A549 (cell line): ENCODE data around the gene FARP2. TPM values are rescaled to one million over a fixed set of nuclear protein-coding genes. Genes with fewer than 3 reads are reported as not detected.
A peak's percentile ranks its signal among the peaks of the same experiment; 100 is the strongest.

Experiments
- ATAC-seq, 2 experiments: fragments of 200-7000 bp in 1 of 2; fragments of >200 bp in 1 of 2; cut with Nextera tagmentation in 1 of 2; cut with Tn5 transposase in 1 of 2; 3 replicates each; pipeline versions ENCODE4 v1.8.0 to v1.9.1; 2018 to 2020; ENCODE audit warnings: mild to moderate bottlenecking in 1 of 2, moderate library complexity in 1 of 2
- CTCF ChIA-PET: fragments of 300-600 bp; sonication (Branson Sonifier 250); formaldehyde crosslinking; extraction: SDS; loops from one replicate; lab custom pipeline; 2021; ENCODE audit warnings: antibody characterized with exemption, inconsistent platforms; lab: Yijun Ruan, JAX
- POLR2A ChIA-PET: fragments of 350-600 bp; formaldehyde crosslinking; extraction: SDS; loops from one replicate; lab custom pipeline; 2021; ENCODE audit warnings: antibody characterized with exemption, inconsistent platforms; lab: Yijun Ruan, JAX
- DNase-seq, 2 experiments: peaks; one replicate each; pipeline versions ENCODE4 v3.0.0 to v3.0.0-alpha.2; 2011 to 2016; ENCODE audit warnings: low read depth in 1 of 2, low spot score in 1 of 2
- FAIRE-seq: peaks from 2 replicates; lab custom pipeline; 2011; peaks lifted over from hg19 to GRCh38; lab: Jason Lieb, UNC
- H3K27ac ChIP-seq, 2 experiments: fragments of >200 bp; sonication (Bioruptor Twin); formaldehyde crosslinking; 3 replicates each; pipeline ENCODE4 v1.5.1; 2016 to 2017
- H3K4me1 ChIP-seq: fragments of >200 bp; sonication (Bioruptor Twin); formaldehyde crosslinking; 3 replicates; pipeline ENCODE4 v1.6.1; 2016
- H3K4me2 ChIP-seq: fragments of >200 bp; sonication (Bioruptor Twin); formaldehyde crosslinking; 3 replicates; pipeline ENCODE4 v1.6.1; 2016
- H3K4me3 ChIP-seq: fragments of >200 bp; sonication (Bioruptor Twin); formaldehyde crosslinking; 3 replicates; pipeline ENCODE4 v1.5.1; 2016
- H3K9me3 ChIP-seq: fragments of >200 bp; sonication (Bioruptor Twin); formaldehyde crosslinking; 3 replicates; pipeline ENCODE4 v1.6.1; 2016
- BCL3 ChIP-seq: fragments of >200 bp; sonication (Bioruptor Twin); formaldehyde crosslinking; IDR thresholded peaks from 3 replicates; pipeline ENCODE4 v1.6.1; 2016
- E2F6 ChIP-seq: IDR thresholded peaks from 2 replicates; pipeline ENCODE4 v1.6.1; 2012; ENCODE audit warnings: low read depth, borderline replicate concordance
- EP300 ChIP-seq, 2 experiments: fragments of >200 bp; sonication (Bioruptor Twin); formaldehyde crosslinking; IDR thresholded peaks; 2 replicates in 1 of 2; 3 replicates in 1 of 2; pipeline ENCODE4 v1.6.1; 2016 to 2017
- FOSL2 ChIP-seq, 2 experiments: fragments of 450-650 bp in 1 of 2; fragments of >200 bp in 1 of 2; sonication (Bioruptor Twin) in 1 of 2; formaldehyde crosslinking; IDR thresholded peaks; 2 replicates each; pipeline versions ENCODE4 v1.5.0 to v1.6.1; 2016 to 2020; ENCODE audit warnings: mild to moderate bottlenecking in 1 of 2, moderate library complexity in 1 of 2
- GATA3 ChIP-seq: IDR thresholded peaks from 2 replicates; pipeline ENCODE4 v1.6.1; 2012; ENCODE audit warnings: borderline replicate concordance
- HEYL ChIP-seq: fragments of 250-450 bp; sonication (Bioruptor Pico); IDR thresholded peaks from 2 replicates; pipeline ENCODE4 v1.8.0; 2021; ENCODE audit warnings: mild to moderate bottlenecking, moderate library complexity
- JUN ChIP-seq, 2 experiments: fragments of >200 bp; sonication (Bioruptor Twin); formaldehyde crosslinking; IDR thresholded peaks; 2 replicates in 1 of 2; 3 replicates in 1 of 2; pipeline ENCODE4 v1.6.1; 2016 to 2017
- JUNB ChIP-seq: fragments of >200 bp; sonication (Bioruptor Twin); formaldehyde crosslinking; IDR thresholded peaks from 2 replicates; pipeline ENCODE4 v1.6.1; 2016
- KDM1A ChIP-seq: fragments of 200-600 bp; sonication (generic); IDR thresholded peaks from 2 replicates; pipeline ENCODE4 v1.6.1; 2016; ENCODE audit warnings: low read depth, mild to moderate bottlenecking
- KDM5A ChIP-seq: fragments of 200-600 bp; sonication (generic); IDR thresholded peaks from 2 replicates; pipeline ENCODE4 v1.6.1; 2016; ENCODE audit warnings: antibody characterized with exemption, mild to moderate bottlenecking
- MAFK ChIP-seq: fragments of 450-650 bp; IDR thresholded peaks from 2 replicates; pipeline ENCODE4 v1.6.1; 2014; ENCODE audit not compliant: partially characterized antibody
- NR3C1 ChIP-seq: fragments of >200 bp; sonication (Bioruptor Twin); formaldehyde crosslinking; IDR thresholded peaks from 3 replicates; pipeline ENCODE4 v1.6.1; 2017
- PHF8 ChIP-seq: fragments of 200-600 bp; sonication (generic); IDR thresholded peaks from 2 replicates; pipeline ENCODE4 v1.6.1; 2016; ENCODE audit warnings: low read depth, mild to moderate bottlenecking, antibody characterized with exemption, moderate library complexity, borderline replicate concordance
- POLR2A ChIP-seq: IDR thresholded peaks from 2 replicates; pipeline ENCODE4 v1.6.1; 2012; ENCODE audit warnings: mild to moderate bottlenecking, low read length
- RCOR1 ChIP-seq: fragments of 150-350 bp; IDR thresholded peaks from 2 replicates; pipeline ENCODE4 v1.6.1; 2014; ENCODE audit warnings: antibody characterized with exemption, low read length, low read depth
- REST ChIP-seq: fragments of 200-600 bp; sonication (generic); IDR thresholded peaks from 2 replicates; pipeline ENCODE4 v1.6.1; 2016; ENCODE audit warnings: antibody characterized with exemption, mild to moderate bottlenecking, moderate library complexity
- ZFP36 ChIP-seq: fragments of 450-650 bp; IDR thresholded peaks from 2 replicates; pipeline ENCODE4 v1.6.1; 2014; ENCODE audit warnings: borderline replicate concordance; ENCODE audit not compliant: partially characterized antibody
- WGBS: methylation state at CpG from one replicate; pipeline ENCODE4 v1.1.6; 2017; ENCODE audit errors: missing lambda C conversion rate; 5-methylcytosine and 5-hydroxymethylcytosine counted together
- polyA plus RNA-seq, 4 experiments: library from polyadenylated mRNA; depleted of rRNA in 3 of 4; stranded (reverse); fragments of >200 nt; fragmentation: RNase III in 1 of 4; extraction: RNeasy Plus Mini Kit Qiagen cat#74134 plus additional on column Dnase treatment in 1 of 4; gene quantifications; 2 replicates in 3 of 4; 3 replicates in 1 of 4; pipeline ENCODE4 v1.2.3, GENCODE V29; 2011 to 2017
- TF ChIP-seq, protein P1 (sequence below): IDR thresholded peaks from 2 replicates; pipeline ENCODE4 v1.6.1; 2012

The FARP2 gene
- polyA plus RNA-seq, 2 of the 4 experiments (the other 2 are of a cell fraction) = 17.0 to 29.1 TPM

DNA sequence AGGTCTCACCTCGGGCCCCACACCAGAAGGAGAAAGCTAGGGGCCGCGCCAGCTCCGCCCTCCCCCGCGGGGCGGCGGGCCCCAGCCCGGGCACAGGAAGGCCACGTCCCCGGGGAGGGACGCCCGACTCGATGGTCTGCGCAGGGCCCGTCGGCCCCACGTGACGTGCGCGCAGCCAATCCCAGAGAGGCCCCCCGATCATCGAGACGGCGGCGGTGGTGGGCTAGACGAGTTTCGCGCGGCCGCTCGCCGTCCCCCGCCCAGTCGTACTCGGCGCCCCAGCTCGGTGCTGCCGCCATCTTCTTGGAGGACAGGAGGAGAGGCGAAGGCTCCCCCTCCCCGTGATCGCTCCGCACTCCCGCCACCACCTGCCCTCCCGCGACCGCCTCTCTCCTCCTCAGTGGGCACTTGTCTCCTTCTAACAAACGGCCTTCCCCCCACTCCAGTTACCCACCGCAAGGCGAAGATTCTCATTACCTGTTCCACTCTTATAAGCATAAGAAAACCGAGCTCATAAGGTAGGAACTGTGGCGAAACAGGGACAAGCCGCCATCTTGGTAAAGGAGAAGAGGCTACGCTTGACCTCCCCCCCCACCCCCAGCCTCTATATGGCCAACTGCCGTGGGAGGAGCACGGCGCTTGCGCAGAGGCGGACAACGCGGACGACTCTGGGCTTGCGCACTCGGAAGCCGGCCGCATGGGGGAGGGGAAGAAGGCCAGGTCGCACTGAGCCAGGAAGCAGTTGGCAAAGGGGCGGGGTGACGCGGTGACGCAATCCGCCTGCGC is 40.8 kb upstream of the FARP2 start, which contains the start of gene HDLBP (continued):
- peak; percentile 75 for TF ChIP-seq JUN (IDR thresholded peaks at IDR 0.05)
- TF ChIP-seq PHF8 = peak; percentile 48
- no peak for TF ChIP-seq ZFP36
- TF ChIP-seq KDM1A = no peak
- TF ChIP-seq HEYL (CRISPR knock-in tag) = no peak
- no peak for TF ChIP-seq JUNB
- no peak for TF ChIP-seq EP300 (IDR thresholded peaks at IDR 0.05)
- no peak for TF ChIP-seq RCOR1
- TF ChIP-seq, all 56 proteins: peak for 13

- Histone ChIP-seq H3K4me3 (peak within 1 kb of the TSS; percentile 76), H3K4me1 (peaks cover 65% of the 10 kb centered on the region), H3K4me2 (peak within 1 kb of the TSS; percentile 97), H3K9me3 (no peaks in the 10 kb centered on the region), H3K27ac (peak within 1 kb of the TSS; percentile 99 to 100)
- WGBS = 1% methylated on average over 28 of the region's 75 CpGs
- POLR2A ChIA-PET = interaction anchor here (0.6 to 1.9 kb wide), 6 partner anchors 9 to 384 kb away, joined by 3 to 7 read pairs (median 4); partner anchors contain the start of gene FARP2
- DNase-seq (peak; percentile 36 to 76), ATAC-seq (peak; percentile 76 to 79), FAIRE-seq (no peak)
- TF ChIP-seq POLR2A (peak; percentile 68), E2F6 (peak; percentile 65; the same call in 1 of the 2 replicates), MAFK (no peak), PHF8 (peak; percentile 95), GATA3 (peak; percentile 24; the same call in 1 of the 2 replicates), BCL3 (peak; percentile 78; the same call in 2 of the 3 replicates), KDM1A (no peak), NR3C1 (no peak), REST (peak; percentile 26; the same call in 1 of the 2 replicates), KDM5A (peak; percentile 59), JUN (IDR thresholded peaks at IDR 0.05) (peak; percentile 66 to 88; a peak in 4 of 5 replicates), FOSL2 (IDR thresholded peaks at IDR 0.05) (no peak), FOSL2 (CRISPR knock-in tag; IDR thresholded peaks at IDR 0.05) (no peak)
- TF ChIP-seq, protein P1, sequence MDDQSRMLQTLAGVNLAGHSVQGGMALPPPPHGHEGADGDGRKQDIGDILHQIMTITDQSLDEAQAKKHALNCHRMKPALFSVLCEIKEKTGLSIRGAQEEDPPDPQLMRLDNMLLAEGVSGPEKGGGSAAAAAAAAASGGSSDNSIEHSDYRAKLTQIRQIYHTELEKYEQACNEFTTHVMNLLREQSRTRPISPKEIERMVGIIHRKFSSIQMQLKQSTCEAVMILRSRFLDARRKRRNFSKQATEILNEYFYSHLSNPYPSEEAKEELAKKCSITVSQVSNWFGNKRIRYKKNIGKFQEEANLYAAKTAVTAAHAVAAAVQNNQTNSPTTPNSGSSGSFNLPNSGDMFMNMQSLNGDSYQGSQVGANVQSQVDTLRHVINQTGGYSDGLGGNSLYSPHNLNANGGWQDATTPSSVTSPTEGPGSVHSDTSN = no peak
- CTCF ChIA-PET = interaction anchor here (0.6 to 2.6 kb wide), 11 partner anchors 8 to 418 kb away, joined by 3 to 14 read pairs (median 4); partner anchors contain the start of gene D2HGDH
Observed at GRCh38 chr2:241315879-241316631, 40.0 kb upstream of the FARP2 start, which contains the start of gene SEPTIN2. TSS of gene SEPTIN2 (plus strand) at chr2:241315925. CDS start at chr2:241324233, 8,308 bp downstream.
